ENCODE measurements around the gene HDGFL2.
A peak's percentile ranks its signal among the peaks of the same experiment; 100 is the strongest.
"Not testable (repeated sequence)": the region's sequence is repeated elsewhere in the genome, so short reads cannot be mapped to it uniquely, and the experiment has no call there.

Gene HDGFL2

GRCh38 chr19:4517451-4518057 lies 45.5 kb downstream of the HDGFL2 start:
- no peak for DNase-seq

- no peak for DNase-seq
These were observed 46.5 kb downstream of the HDGFL2 start, which contains the start of gene PLIN4 for GRCh38 chr19:4518345-4519171. TSS of gene PLIN4 (minus strand) at chr19:4518486. CDS start at chr19:4518272, 214 bp downstream.

GRCh38 chr19:4519172-4519496 lies 47.0 kb downstream of the HDGFL2 start:
- no peak for DNase-seq

- DNase-seq, result no peak
These were observed 47.6 kb downstream of the HDGFL2 start for GRCh38 chr19:4519521-4520277.

- DNase-seq, result peak; percentile 46
These were observed 49.2 kb downstream of the HDGFL2 start for GRCh38 chr19:4521170-4521887.

- DNase-seq, result no peak
These were observed 49.8 kb downstream of the HDGFL2 start for GRCh38 chr19:4521888-4522242.

- no peak for DNase-seq
These were observed 50.4 kb downstream of the HDGFL2 start for GRCh38 chr19:4522291-4523002.

GRCh38 chr19:4523306-4524110 lies 51.4 kb downstream of the HDGFL2 start:
- peak; percentile 48 for DNase-seq

GRCh38 chr19:4524808-4525562 lies 52.9 kb downstream of the HDGFL2 start:
- DNase-seq, result peak; percentile 46

GRCh38 chr19:4525563-4526002 lies 53.5 kb downstream of the HDGFL2 start:
- no peak for DNase-seq

GRCh38 chr19:4527377-4527776 lies 55.3 kb downstream of the HDGFL2 start:
- not testable (repeated sequence) for DNase-seq

- no peak for DNase-seq
These were observed 56.7 kb downstream of the HDGFL2 start for GRCh38 chr19:4528843-4529242.

- no peak for DNase-seq
These were observed 57.9 kb downstream of the HDGFL2 start for GRCh38 chr19:4529924-4530522.

- no peak for DNase-seq
These were observed 59.6 kb downstream of the HDGFL2 start for GRCh38 chr19:4531562-4532165.

GRCh38 chr19:4533334-4533733 lies 61.2 kb downstream of the HDGFL2 start:
- DNase-seq, result no peak

- no peak for DNase-seq
These were observed 61.8 kb downstream of the HDGFL2 start for GRCh38 chr19:4533835-4534424.

GRCh38 chr19:4534836-4535658 lies 63.0 kb downstream of the HDGFL2 start, which contains the start of gene PLIN5:
TSS of gene PLIN5 (minus strand) at chr19:4535224. CDS start at chr19:4534074, 1,150 bp downstream.
- DNase-seq, result peak; percentile 53

GRCh38 chr19:4536798-4537197 lies 64.7 kb downstream of the HDGFL2 start:
- DNase-seq, result no peak

All from EL (cell line).